CD4-positive, alpha-beta memory T cell (primary cell): Measurements from ENCODE around the gene PHKA2. TPM values are rescaled to one million over a fixed set of nuclear protein-coding genes. Genes with fewer than 3 reads are reported as not detected.

Experiments
- polyA plus RNA-seq, 2 donors: library from polyadenylated mRNA; unstranded; fragments of 300-500 nt; fragmentation: Illumina TruSeq; gene quantifications; one replicate each; pipeline ENCODE4 v1.2.3, GENCODE V29; 2021
- total RNA-seq, 2 experiments: library from RNA; stranded (reverse); gene quantifications; one replicate each; pipeline ENCODE4 v1.2.3, GENCODE V29; 2021

Gene PHKA2
- total and polyA plus RNA-seq, 4 experiments from 2014 or later, result 6.5 to 52.5 (median 28.0) TPM

Other genes with a start within 250 kb of the PHKA2 start
- not detected for gene ADGRG2, start 138.4 kb upstream of the PHKA2 start, total RNA-seq
- gene ADGRG2, start 138.4 kb upstream of the PHKA2 start, polyA plus RNA-seq, result not detected